OCI-LY7 (cell line): Measurements from ENCODE around the gene S1PR4. TPM values are rescaled to one million over a fixed set of nuclear protein-coding genes. Genes with fewer than 3 reads are reported as not detected.

Source experiments
- total RNA-seq, 2 experiments: library from RNA; depleted of rRNA in 1 of 2; stranded (reverse); fragments of >200 nt in 1 of 2; shearing (Covaris generic) in 1 of 2; gene quantifications; 2 replicates each; pipeline ENCODE4 v1.2.3, GENCODE V29; 2014 to 2022

Gene S1PR4
- total RNA-seq, 2 experiments from 2014 or later = 25.8 to 34.1 TPM

Other genes with a start within 250 kb of the S1PR4 start
- gene ZNF77, start 233.8 kb upstream of the S1PR4 start, total RNA-seq (2014; rRNA removed; shearing (Covaris generic)) = 4.8 and 5.4 TPM in 2 replicates
- 6.8 TPM in 2 replicates for gene ZNF77, start 233.8 kb upstream of the S1PR4 start, total RNA-seq (2022)
- 15.9 and 16.4 TPM in 2 replicates for gene TLE6, start 201.2 kb upstream of the S1PR4 start, total RNA-seq (2014; rRNA removed; shearing (Covaris generic))
- gene TLE6, start 201.2 kb upstream of the S1PR4 start, total RNA-seq (2022) = 21.5 and 23.0 TPM in 2 replicates
- gene TLE2, start 149.5 kb upstream of the S1PR4 start, total RNA-seq (2014; rRNA removed; shearing (Covaris generic)) = 1.6 and 1.7 TPM in 2 replicates
- gene TLE2, start 149.5 kb upstream of the S1PR4 start, total RNA-seq (2022) = 1.1 and 1.2 TPM in 2 replicates
- gene TLE5, start 116.3 kb upstream of the S1PR4 start, total RNA-seq (2014; rRNA removed; shearing (Covaris generic)) = 424 and 448 TPM in 2 replicates
- 376 and 463 TPM in 2 replicates for gene TLE5, start 116.3 kb upstream of the S1PR4 start, total RNA-seq (2022)
- gene GNA11, start 84.4 kb upstream of the S1PR4 start, total RNA-seq (2014; rRNA removed; shearing (Covaris generic)) = 12.9 and 13.4 TPM in 2 replicates
- 10.1 and 14.3 TPM in 2 replicates for gene GNA11, start 84.4 kb upstream of the S1PR4 start, total RNA-seq (2022)
- gene GNA15, start 42.7 kb upstream of the S1PR4 start, total RNA-seq (2014; rRNA removed; shearing (Covaris generic)) = not detected in 2 replicates
- not detected in 2 replicates for gene GNA15, start 42.7 kb upstream of the S1PR4 start, total RNA-seq (2022)
- 33.2 and 49.2 TPM in 2 replicates for gene NCLN, start 7.2 kb downstream of the S1PR4 start, total RNA-seq (2014; rRNA removed; shearing (Covaris generic))
- 52.7 and 61.9 TPM in 2 replicates for gene NCLN, start 7.2 kb downstream of the S1PR4 start, total RNA-seq (2022)
- 0.13 TPM in 1 of 2 replicates, not detected in the other for gene CELF5, start 45.9 kb downstream of the S1PR4 start, total RNA-seq (2014; rRNA removed; shearing (Covaris generic))
- gene CELF5, start 45.9 kb downstream of the S1PR4 start, total RNA-seq (2022) = not detected in 2 replicates
- gene NFIC, start 187.8 kb downstream of the S1PR4 start, total RNA-seq (2014; rRNA removed; shearing (Covaris generic)) = 1.0 and 1.7 TPM in 2 replicates
- gene NFIC, start 187.8 kb downstream of the S1PR4 start, total RNA-seq (2022) = 1.5 and 1.8 TPM in 2 replicates